IMR-90 (cell line): ENCODE data around the gene CC2D1A. TPM values are rescaled to one million over a fixed set of nuclear protein-coding genes. Genes with fewer than 3 reads are reported as not detected.
A peak's percentile ranks its signal among the peaks of the same experiment; 100 is the strongest.

Experiments used
- ATAC-seq: fragments of 200-7000 bp; cut with Tn5 transposase; 2 replicates; pipeline ENCODE4 v1.9.1; 2020; ENCODE audit warnings: low read depth, mild to moderate bottlenecking, moderate library complexity
- BruUV-seq: library from RNA; stranded (reverse); fragments of 400-500 nt; replicated peaks from 2 replicates; lab custom pipeline; 2021; lab: Mats Ljungman, UMichigan
- CTCF ChIA-PET: fragments of 300-600 bp; formaldehyde crosslinking; extraction: SDS; loops from one replicate; lab custom pipeline; 2021; ENCODE audit warnings: antibody characterized with exemption; lab: Yijun Ruan, JAX
- POLR2A ChIA-PET: fragments of 300-600 bp; sonication (Branson Sonifier 250); formaldehyde crosslinking; loops from one replicate; lab custom pipeline; 2022; ENCODE audit warnings: antibody characterized with exemption; ENCODE audit not compliant: unreplicated experiment; lab: Charles Lee
- DNase-seq: peaks from one replicate; pipeline ENCODE4 v3.0.0; 2013
- H2AFZ ChIP-seq: replicated peaks from 2 replicates; pipeline ENCODE3; 2013; ENCODE audit warnings: low read length, mild to moderate bottlenecking; ENCODE audit not compliant: poor library complexity
- H2AK5ac ChIP-seq: 2 replicates; pipeline ENCODE4 v1.6.1; 2013; ENCODE audit warnings: low read depth, low read length, inconsistent platforms
- H2AK9ac ChIP-seq: replicated peaks from 2 replicates; pipeline ENCODE3; 2013; ENCODE audit warnings: mild to moderate bottlenecking, low read depth, low read length, moderate library complexity; ENCODE audit not compliant: poor library complexity
- H2BK120ac ChIP-seq: 2 replicates; pipeline ENCODE4 v1.6.1; 2013; ENCODE audit warnings: low read depth, low read length, inconsistent platforms
- H2BK15ac ChIP-seq: 3 replicates; pipeline ENCODE4 v1.6.1; 2013; ENCODE audit warnings: low read depth, low read length, inconsistent platforms
- H2BK20ac ChIP-seq: 2 replicates; pipeline ENCODE4 v1.6.1; 2013; ENCODE audit warnings: low read depth, mild to moderate bottlenecking, inconsistent platforms, low read length, moderate library complexity
- H2BK5ac ChIP-seq: 2 replicates; pipeline ENCODE4 v1.6.1; 2013; ENCODE audit warnings: mild to moderate bottlenecking, low read depth, low read length, inconsistent platforms; ENCODE audit not compliant: poor library complexity, severe bottlenecking
- H3K14ac ChIP-seq: replicated peaks from 2 replicates; pipeline ENCODE4 v1.6.1; 2013; ENCODE audit warnings: low read depth, low read length, inconsistent platforms
- H3K18ac ChIP-seq: 2 replicates; pipeline ENCODE4 v1.6.1; 2013; ENCODE audit warnings: low read depth, low read length, control low read depth
- H3K23ac ChIP-seq: 2 replicates; pipeline ENCODE4 v1.6.1; 2013; ENCODE audit warnings: low read depth, low read length, inconsistent platforms
- H3K27ac ChIP-seq: 2 replicates; pipeline ENCODE4 v1.5.1; 2013; ENCODE audit warnings: mild to moderate bottlenecking, control low read depth, low read length; ENCODE audit not compliant: insufficient read depth
- H3K27me3 ChIP-seq: 2 replicates; pipeline ENCODE4 v1.6.1; 2013; ENCODE audit warnings: low read length; ENCODE audit not compliant: control insufficient read depth, insufficient read depth
- H3K36me3 ChIP-seq: 2 replicates; pipeline ENCODE4 v1.6.1; 2013; ENCODE audit warnings: low read length, mixed read lengths; ENCODE audit not compliant: control insufficient read depth, insufficient read depth
- H3K4ac ChIP-seq: 2 replicates; pipeline ENCODE4 v1.6.1; 2013; ENCODE audit warnings: low read depth, low read length, inconsistent platforms
- H3K4me1 ChIP-seq: 2 replicates; pipeline ENCODE4 v1.6.1; 2013; ENCODE audit warnings: low read length, mixed read lengths; ENCODE audit not compliant: control insufficient read depth, insufficient read depth
- H3K4me2 ChIP-seq: 2 replicates; pipeline ENCODE4 v1.6.1; 2013; ENCODE audit warnings: low read depth, mild to moderate bottlenecking, control low read depth, low read length, moderate library complexity
- H3K4me3 ChIP-seq: 2 replicates; pipeline ENCODE4 v1.5.1; 2013; ENCODE audit warnings: low read depth, mild to moderate bottlenecking, control low read depth, low read length, moderate library complexity; ENCODE audit not compliant: insufficient read depth
- H3K56ac ChIP-seq: 2 replicates; pipeline ENCODE4 v1.6.1; 2013; ENCODE audit warnings: low read length, inconsistent platforms; ENCODE audit not compliant: insufficient read depth; ENCODE audit errors: extremely low read depth
- H3K79me1 ChIP-seq, 2 experiments: 2 replicates each; pipeline ENCODE4 v1.6.1; 2013; ENCODE audit warnings: low read length in 2 of 2, inconsistent platforms in 1 of 2, low read depth in 1 of 2
- H3K9ac ChIP-seq: 2 replicates; pipeline ENCODE4 v1.6.1; 2013; ENCODE audit warnings: low read depth, low read length, control low read depth
- H3K9me1 ChIP-seq: 2 replicates; pipeline ENCODE4 v1.6.1; 2013; ENCODE audit warnings: low read length, inconsistent platforms; ENCODE audit not compliant: insufficient read depth
- H3K9me3 ChIP-seq: 2 replicates; pipeline ENCODE4 v1.6.1; 2013; ENCODE audit warnings: low read length; ENCODE audit not compliant: control insufficient read depth, insufficient read depth
- H4K20me1 ChIP-seq: 2 replicates; pipeline ENCODE4 v1.6.1; 2013; ENCODE audit warnings: low read length, inconsistent platforms; ENCODE audit not compliant: insufficient read depth
- H4K5ac ChIP-seq: 2 replicates; pipeline ENCODE4 v1.6.1; 2013; ENCODE audit warnings: mild to moderate bottlenecking, low read depth, low read length, control low read depth
- H4K8ac ChIP-seq, 2 experiments: 2 replicates each; pipeline ENCODE4 v1.6.1; 2013; ENCODE audit warnings: low read depth in 2 of 2, low read length in 2 of 2, control low read depth in 1 of 2, inconsistent platforms in 1 of 2
- H4K91ac ChIP-seq: 2 replicates; pipeline ENCODE4 v1.6.1; 2013; ENCODE audit warnings: low read depth, low read length, inconsistent platforms; ENCODE audit not compliant: insufficient read depth
- BHLHE40 ChIP-seq: fragments of 150-350 bp; IDR thresholded peaks from 2 replicates; pipeline ENCODE4 v1.6.1; 2016; ENCODE audit warnings: mild to moderate bottlenecking, low read depth, low read length
- CEBPB ChIP-seq: IDR thresholded peaks from 2 replicates; pipeline ENCODE4 v1.6.1; 2012; ENCODE audit warnings: low read depth, low read length, improper control_type of control experiment
- CHD1 ChIP-seq: IDR thresholded peaks from 2 replicates; pipeline ENCODE4 v1.6.1; 2012; ENCODE audit warnings: low read depth, low read length, improper control_type of control experiment
- FOS ChIP-seq: fragments of 150-350 bp; IDR thresholded peaks from 2 replicates; pipeline ENCODE4 v1.6.1; 2016; ENCODE audit warnings: low read depth, low read length
- MAFK ChIP-seq: IDR thresholded peaks from 2 replicates; pipeline ENCODE4 v1.6.1; 2012; ENCODE audit warnings: low read depth, low read length, improper control_type of control experiment
- MAZ ChIP-seq: IDR thresholded peaks from 2 replicates; pipeline ENCODE4 v1.6.1; 2012; ENCODE audit warnings: low read depth, mild to moderate bottlenecking, low read length, improper control_type of control experiment, moderate library complexity, borderline replicate concordance
- MXI1 ChIP-seq: IDR thresholded peaks from 2 replicates; pipeline ENCODE4 v1.6.1; 2012; ENCODE audit warnings: low read depth, mild to moderate bottlenecking, low read length, moderate library complexity, borderline replicate concordance
- NFE2L2 ChIP-seq: fragments of 150-350 bp; IDR thresholded peaks from 2 replicates; pipeline ENCODE4 v1.6.1; 2016; ENCODE audit warnings: low read depth, mild to moderate bottlenecking, low read length
- RAD21 ChIP-seq: IDR thresholded peaks from 2 replicates; pipeline ENCODE4 v1.6.1; 2012; ENCODE audit warnings: low read length, improper control_type of control experiment
- RFX5 ChIP-seq: IDR thresholded peaks from 2 replicates; pipeline ENCODE4 v1.8.0; 2012; ENCODE audit warnings: low read depth, mild to moderate bottlenecking, low read length, moderate library complexity
- SMC3 ChIP-seq: fragments of 150-350 bp; IDR thresholded peaks from 2 replicates; pipeline ENCODE4 v1.6.1; 2016; ENCODE audit warnings: low read depth, mild to moderate bottlenecking, antibody characterized with exemption, low read length, moderate library complexity
- WGBS, 2 experiments: methylation state at CpG; one replicate each; pipeline versions ENCODE4 v1.1.5 to v1.1.7; 2013; ENCODE audit warnings: missing lambda C conversion rate in 2 of 2; ENCODE audit not compliant: insufficient read length in 1 of 2; ENCODE audit errors: extremely low coverage in 2 of 2; 5-methylcytosine and 5-hydroxymethylcytosine counted together
- dilution Hi-C: fragments of 300-500 bp; cut with HindIII; formaldehyde crosslinking; loops from one replicate; pipeline ENCODE4 v1.14.3; 2018; ENCODE audit warnings: low sequenced_read_pairs; ENCODE audit not compliant: unreplicated experiment
- in situ Hi-C: fragments of 300-500 bp; cut with MboI; formaldehyde crosslinking; loops from 3 replicates; pipeline ENCODE4 v1.14.3; 2019; ENCODE audit warnings: low sequenced_read_pairs, inconsistent platforms, mixed read lengths
- intact Hi-C: fragments of 100-400 bp; cut with micrococcal nuclease; formaldehyde crosslinking; loops from 2 replicates; pipeline ENCODE4 v1.10.0; 2022
- polyA plus RNA-seq, 3 experiments: library from polyadenylated mRNA; depleted of rRNA; stranded (reverse); fragments of >200 nt; gene quantifications; 2 replicates each; pipeline ENCODE4 v1.2.3, GENCODE V29; 2012; ENCODE audit warnings: low replicate concordance in 1 of 3
- total RNA-seq: library from RNA; depleted of rRNA; stranded (reverse); fragments of >200 nt; gene quantifications from 2 replicates; pipeline ENCODE4 v1.2.3, GENCODE V29; 2012
- TF ChIP-seq, protein P1 (sequence below): conservative IDR thresholded peaks from 2 replicates; pipeline ENCODE4 v1.5.1; 2012; ENCODE audit warnings: mild to moderate bottlenecking, low read depth, low read length, improper control_type of control experiment
- TF ChIP-seq, protein P2 (sequence below): fragments of 150-350 bp; IDR thresholded peaks from 2 replicates; pipeline ENCODE4 v1.6.1; 2016; ENCODE audit warnings: low read depth, mild to moderate bottlenecking, low read length, moderate library complexity, borderline replicate concordance

Gene CC2D1A
- total and polyA plus RNA-seq, 2 of the 4 experiments (the other 2 are of a cell fraction) = 4.1 to 14.7 TPM

DNA sequence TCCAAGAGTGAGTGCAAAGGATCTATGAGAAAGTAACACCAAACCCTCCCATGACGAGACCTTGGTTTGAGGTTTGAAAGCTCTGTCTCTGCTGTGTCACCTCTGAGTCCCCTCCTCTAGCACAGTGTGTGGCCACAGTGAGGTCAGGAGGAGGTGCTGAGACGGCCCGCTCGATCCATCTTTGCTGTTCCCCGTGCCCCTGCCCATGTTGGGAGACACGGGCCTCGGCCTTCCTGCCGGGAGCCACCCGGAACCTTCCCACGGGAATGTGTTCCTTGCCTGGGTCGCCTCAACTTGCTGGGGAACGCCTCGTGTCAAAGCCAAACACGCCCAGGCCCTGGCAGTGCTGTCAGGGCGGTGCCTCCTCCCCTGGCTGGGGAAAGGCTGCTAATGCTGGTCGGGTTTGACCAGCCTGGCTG, 19.0 kb upstream of the CC2D1A start:
- H2AK9ac ChIP-seq = no peak overlapping the region
- BruUV-seq = no TSS peak
- H2BK20ac ChIP-seq = no peak overlapping the region
- H3K4ac ChIP-seq = no peak overlapping the region
- in situ Hi-C loops (loop anchor here (10.0 to 25.0 kb wide), 2 partner anchors 450 to 588 kb away; partner anchors contain the start of gene PTGER1), intact Hi-C loops (loop anchor here (10.0 kb wide), 1 partner anchor 598 kb away; no protein-coding TSS in a partner anchor), dilution Hi-C loops (no loop called here)
- H3K9me1 ChIP-seq = no peaks in the 10 kb centered on the region
- peaks cover 1% of the 10 kb centered on the region; the same call in 1 of the 2 replicates for H3K4me1 ChIP-seq
- no peaks in the 10 kb centered on the region for H3K36me3 ChIP-seq
- no peak overlapping the region for H4K8ac ChIP-seq
- H4K5ac ChIP-seq = no peak overlapping the region
- no peak overlapping the region for H2AK5ac ChIP-seq
- no peak overlapping the region for H2BK15ac ChIP-seq
- H3K4me3 ChIP-seq = no peak overlapping the region
- no peak overlapping the region for H3K4me2 ChIP-seq
- H3K9me3 ChIP-seq = no peaks in the 10 kb centered on the region
- 73% methylated on average over 3 of the region's 16 CpGs; no CpG with 5 or more reads in 1 of the 2 experiments for WGBS, 2 experiments
- peak overlapping the region; percentile 28 for H2AFZ ChIP-seq
- no peak overlapping the region for H3K56ac ChIP-seq
- no peak overlapping the region for H2BK120ac ChIP-seq
- H3K14ac ChIP-seq = no peak overlapping the region
- no peaks in the 10 kb centered on the region for H3K79me1 ChIP-seq
- H2BK5ac ChIP-seq = no peak overlapping the region
- POLR2A ChIA-PET = interaction anchor here (0.6 kb wide), 1 partner anchor 254 kb away, joined by 4 read pairs; no protein-coding TSS in a partner anchor
- ATAC-seq (no peak), DNase-seq (no peak)
- no peak overlapping the region for H3K18ac ChIP-seq
- H3K9ac ChIP-seq = no peak overlapping the region
- H3K27me3 ChIP-seq = peaks cover 2% of the 10 kb centered on the region; the same call in 1 of the 2 replicates
- no peak overlapping the region for H3K27ac ChIP-seq
- CTCF ChIA-PET = no interaction called here
- H3K23ac ChIP-seq = no peak overlapping the region
- H4K91ac ChIP-seq = no peak overlapping the region
- TF ChIP-seq, protein P1, sequence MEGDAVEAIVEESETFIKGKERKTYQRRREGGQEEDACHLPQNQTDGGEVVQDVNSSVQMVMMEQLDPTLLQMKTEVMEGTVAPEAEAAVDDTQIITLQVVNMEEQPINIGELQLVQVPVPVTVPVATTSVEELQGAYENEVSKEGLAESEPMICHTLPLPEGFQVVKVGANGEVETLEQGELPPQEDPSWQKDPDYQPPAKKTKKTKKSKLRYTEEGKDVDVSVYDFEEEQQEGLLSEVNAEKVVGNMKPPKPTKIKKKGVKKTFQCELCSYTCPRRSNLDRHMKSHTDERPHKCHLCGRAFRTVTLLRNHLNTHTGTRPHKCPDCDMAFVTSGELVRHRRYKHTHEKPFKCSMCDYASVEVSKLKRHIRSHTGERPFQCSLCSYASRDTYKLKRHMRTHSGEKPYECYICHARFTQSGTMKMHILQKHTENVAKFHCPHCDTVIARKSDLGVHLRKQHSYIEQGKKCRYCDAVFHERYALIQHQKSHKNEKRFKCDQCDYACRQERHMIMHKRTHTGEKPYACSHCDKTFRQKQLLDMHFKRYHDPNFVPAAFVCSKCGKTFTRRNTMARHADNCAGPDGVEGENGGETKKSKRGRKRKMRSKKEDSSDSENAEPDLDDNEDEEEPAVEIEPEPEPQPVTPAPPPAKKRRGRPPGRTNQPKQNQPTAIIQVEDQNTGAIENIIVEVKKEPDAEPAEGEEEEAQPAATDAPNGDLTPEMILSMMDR = no peak
- TF ChIP-seq RAD21 (no peak), RFX5 (no peak), NFE2L2 (no peak), MXI1 (no peak), MAZ (no peak), MAFK (no peak), CEBPB (no peak), FOS (no peak), SMC3 (no peak), BHLHE40 (no peak), CHD1 (no peak)
- TF ChIP-seq, protein P2, sequence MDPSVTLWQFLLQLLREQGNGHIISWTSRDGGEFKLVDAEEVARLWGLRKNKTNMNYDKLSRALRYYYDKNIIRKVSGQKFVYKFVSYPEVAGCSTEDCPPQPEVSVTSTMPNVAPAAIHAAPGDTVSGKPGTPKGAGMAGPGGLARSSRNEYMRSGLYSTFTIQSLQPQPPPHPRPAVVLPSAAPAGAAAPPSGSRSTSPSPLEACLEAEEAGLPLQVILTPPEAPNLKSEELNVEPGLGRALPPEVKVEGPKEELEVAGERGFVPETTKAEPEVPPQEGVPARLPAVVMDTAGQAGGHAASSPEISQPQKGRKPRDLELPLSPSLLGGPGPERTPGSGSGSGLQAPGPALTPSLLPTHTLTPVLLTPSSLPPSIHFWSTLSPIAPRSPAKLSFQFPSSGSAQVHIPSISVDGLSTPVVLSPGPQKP = no peak
- no peaks in the 10 kb centered on the region for H4K20me1 ChIP-seq
